Fibroblast of skin of scalp (primary cell): Measurements from ENCODE around the gene PROKR1.
"Not testable (repeated sequence)": the region's sequence is repeated elsewhere in the genome, so short reads cannot be mapped to it uniquely, and the experiment has no call there.

Experiments used
- DNase-seq: peaks from one replicate; pipeline ENCODE4 v3.0.0-alpha.2; 2013

PROKR1 gene

GRCh38 chr2:68658266-68658665, 14.9 kb downstream of the PROKR1 start:
- no peak for DNase-seq

GRCh38 chr2:68659081-68659480, 15.7 kb downstream of the PROKR1 start:
- no peak for DNase-seq

GRCh38 chr2:68660658-68661057, 17.3 kb downstream of the PROKR1 start:
- DNase-seq: no peak

- DNase-seq: no peak
Measured at GRCh38 chr2:68662466-68662865, 19.1 kb downstream of the PROKR1 start.

- DNase-seq: no peak
Measured at GRCh38 chr2:68663371-68664156, 20.2 kb downstream of the PROKR1 start.

- DNase-seq: no peak
Measured at GRCh38 chr2:68667371-68667770, 24.0 kb downstream of the PROKR1 start.

GRCh38 chr2:68669651-68670050, 26.3 kb downstream of the PROKR1 start:
- DNase-seq: no peak

GRCh38 chr2:68671961-68672360, 28.6 kb downstream of the PROKR1 start:
- no peak for DNase-seq

- DNase-seq: no peak
Measured at GRCh38 chr2:68673631-68674030, 30.3 kb downstream of the PROKR1 start.

GRCh38 chr2:68675470-68675869, 32.1 kb downstream of the PROKR1 start:
- DNase-seq: no peak

GRCh38 chr2:68677837-68678236, 34.5 kb downstream of the PROKR1 start:
- DNase-seq: not testable (repeated sequence)

- not testable (repeated sequence) for DNase-seq
Measured at GRCh38 chr2:68679166-68679916, 36.0 kb downstream of the PROKR1 start.

GRCh38 chr2:68679917-68680267, 36.5 kb downstream of the PROKR1 start:
- DNase-seq: not testable (repeated sequence)

GRCh38 chr2:68684197-68684596, 40.8 kb downstream of the PROKR1 start:
- no peak for DNase-seq

- DNase-seq: no peak
Measured at GRCh38 chr2:68686178-68686577, 42.8 kb downstream of the PROKR1 start.

GRCh38 chr2:68687018-68687417, 43.6 kb downstream of the PROKR1 start:
- DNase-seq: no peak

- DNase-seq: no peak
Measured at GRCh38 chr2:68689553-68690537, 46.5 kb downstream of the PROKR1 start.

GRCh38 chr2:68690851-68691250, 47.5 kb downstream of the PROKR1 start:
- no peak for DNase-seq

- DNase-seq: no peak
Measured at GRCh38 chr2:68692511-68692910, 49.1 kb downstream of the PROKR1 start.

GRCh38 chr2:68693951-68694350, 50.6 kb downstream of the PROKR1 start:
- DNase-seq: no peak

GRCh38 chr2:68695971-68696370, 52.6 kb downstream of the PROKR1 start:
- DNase-seq: no peak

- DNase-seq: no peak
Measured at GRCh38 chr2:68696554-68696953, 53.2 kb downstream of the PROKR1 start.
